OCI-LY7 (cell line): Measurements from ENCODE around the gene CDC40. TPM values are rescaled to one million over a fixed set of nuclear protein-coding genes. Genes with fewer than 3 reads are reported as not detected.
"Not testable (repeated sequence)": the region's sequence is repeated elsewhere in the genome, so short reads cannot be mapped to it uniquely, and the experiment has no call there.

Experiments
- BruUV-seq: library from RNA; stranded (reverse); fragments of 400-500 nt; replicated peaks from 2 replicates; lab custom pipeline; 2021; lab: Mats Ljungman, UMichigan
- CTCF ChIA-PET: fragments of 300-600 bp; sonication (Branson Sonifier 250); formaldehyde crosslinking; loops from one replicate; lab custom pipeline; 2022; ENCODE audit warnings: antibody characterized with exemption; ENCODE audit not compliant: unreplicated experiment; lab: Charles Lee
- POLR2A ChIA-PET: fragments of 300-600 bp; sonication (Branson Sonifier 250); formaldehyde crosslinking; loops from one replicate; lab custom pipeline; 2022; ENCODE audit warnings: antibody characterized with exemption; lab: Charles Lee
- DNase-seq: peaks from one replicate; pipeline ENCODE4 v3.0.0-alpha.2; 2015; ENCODE audit warnings: low spot score
- H2AFZ ChIP-seq: fragments of 200-600 bp; sonication (generic), shearing (Covaris generic); 2 replicates; pipeline ENCODE4 v1.6.1; 2014; ENCODE audit warnings: mild to moderate bottlenecking, antibody characterized with exemption, low read length, moderate library complexity
- H3K27ac ChIP-seq: fragments of 200-600 bp; sonication (generic); 2 replicates; pipeline ENCODE4 v1.5.1; 2014; ENCODE audit warnings: mixed run types, low read depth, mild to moderate bottlenecking, moderate library complexity, low read length, inconsistent platforms; ENCODE audit not compliant: poor library complexity, severe bottlenecking
- H3K36me3 ChIP-seq: fragments of 200-600 bp; sonication (generic); 2 replicates; pipeline ENCODE4 v1.6.1; 2014; ENCODE audit warnings: mild to moderate bottlenecking, antibody characterized with exemption, low read length, moderate library complexity, mixed read lengths; ENCODE audit not compliant: insufficient read depth
- H3K4me1 ChIP-seq: fragments of 200-600 bp; sonication (generic); 2 replicates; pipeline ENCODE4 v1.5.1; 2014; ENCODE audit warnings: mild to moderate bottlenecking, low read length; ENCODE audit not compliant: insufficient read depth, poor library complexity, severe bottlenecking
- H3K4me2 ChIP-seq: fragments of 200-600 bp; sonication (generic); 2 replicates; pipeline ENCODE4 v1.6.1; 2014; ENCODE audit warnings: mild to moderate bottlenecking, low read length
- H3K4me3 ChIP-seq: fragments of 200-600 bp; sonication (generic); 2 replicates; pipeline ENCODE4 v1.5.1; 2014; ENCODE audit warnings: mild to moderate bottlenecking, low read depth, low read length; ENCODE audit not compliant: poor library complexity, severe bottlenecking
- H3K79me2 ChIP-seq: fragments of 200-600 bp; sonication (generic); 2 replicates; pipeline ENCODE4 v1.6.1; 2016; ENCODE audit warnings: low read depth, mild to moderate bottlenecking, low read length, moderate library complexity, mixed read lengths; ENCODE audit not compliant: insufficient read depth
- H3K9me2 ChIP-seq: fragments of 200-600 bp; sonication (generic); 2 replicates; pipeline ENCODE4 v1.6.1; 2016; ENCODE audit warnings: mild to moderate bottlenecking, low read length, mixed read lengths; ENCODE audit not compliant: insufficient read depth
- H3K9me3 ChIP-seq: fragments of 200-600 bp; sonication (generic); 2 replicates; pipeline ENCODE4 v1.6.1; 2014; ENCODE audit warnings: mild to moderate bottlenecking, mixed run types, low read length, mixed read lengths
- H4K20me1 ChIP-seq: fragments of 200-600 bp; sonication (generic); 2 replicates; pipeline ENCODE4 v1.6.1; 2014; ENCODE audit warnings: mild to moderate bottlenecking, antibody characterized with exemption, low read length, moderate library complexity, mixed read lengths; ENCODE audit not compliant: insufficient read depth
- CTCF ChIP-seq: fragments of 200-600 bp; sonication (generic); conservative IDR thresholded peaks from 2 replicates; pipeline ENCODE4 v1.5.1; 2014; ENCODE audit warnings: mild to moderate bottlenecking, antibody characterized with exemption, low read length, moderate library complexity, mixed read lengths
- EZH2phosphoT487 ChIP-seq: fragments of 200-600 bp; sonication (generic); IDR thresholded peaks from 2 replicates; pipeline ENCODE4 v1.6.1; 2018; ENCODE audit warnings: low read depth, borderline replicate concordance, mild to moderate bottlenecking, mixed run types, antibody characterized with exemption, low read length, moderate library complexity, mixed read lengths
- intact Hi-C: fragments of 100-400 bp; cut with micrococcal nuclease; formaldehyde crosslinking; loops from one replicate; pipeline ENCODE4 v1.10.0; 2022; ENCODE audit not compliant: unreplicated experiment
- total RNA-seq, 2 experiments: library from RNA; depleted of rRNA in 1 of 2; stranded (reverse); fragments of >200 nt in 1 of 2; shearing (Covaris generic) in 1 of 2; gene quantifications; 2 replicates each; pipeline ENCODE4 v1.2.3, GENCODE V29; 2014 to 2022

CDC40 gene
- total RNA-seq, 2 experiments from 2014 or later, result 19.2 to 35.5 TPM

GRCh38 chr6:110232450-110232849 is 52.2 kb downstream of the CDC40 start:
- TF ChIP-seq EZH2phosphoT487 (no peak), CTCF (no peak)

GRCh38 chr6:110233770-110234374 is 53.6 kb downstream of the CDC40 start:
- POLR2A ChIA-PET, result interaction anchor here (2.0 kb wide), 1 partner anchor 11 kb away, joined by 7 read pairs; no protein-coding TSS in a partner anchor
- BruUV-seq, result no TSS peak
- intact Hi-C loops, result loop anchor here (2.0 kb wide), 1 partner anchor 53 kb away; the partner anchor contains the start of gene CDC40
- no peaks in the 10 kb centered on the region for H4K20me1 ChIP-seq
- CTCF ChIA-PET, result no interaction called here
- no peak for TF ChIP-seq EZH2phosphoT487
- TF ChIP-seq CTCF, result no peak
- peak; percentile 70 for DNase-seq
- H3K4me1 ChIP-seq, result peaks cover 12% of the 10 kb centered on the region
- no peaks in the 10 kb centered on the region; the same call in 1 of the 2 replicates for H3K9me2 ChIP-seq
- no peak overlapping the region for H3K4me3 ChIP-seq
- peak overlapping the region; percentile 27 for H3K4me2 ChIP-seq
- peaks cover 23% of the 10 kb centered on the region for H3K36me3 ChIP-seq
- no peaks in the 10 kb centered on the region for H3K9me3 ChIP-seq
- H3K79me2 ChIP-seq, result no peaks in the 10 kb centered on the region
- H2AFZ ChIP-seq, result no peak overlapping the region
- no peak overlapping the region for H3K27ac ChIP-seq

More at GRCh38 chr6:110232450-110232849, 52.2 kb downstream of the CDC40 start:
- Histone ChIP-seq H3K27ac (no peak overlapping the region), H3K4me2 (no peak overlapping the region), H2AFZ (no peak overlapping the region), H3K4me3 (no peak overlapping the region), H4K20me1 (no peaks in the 10 kb centered on the region), H3K9me2 (no peaks in the 10 kb centered on the region; the same call in 1 of the 2 replicates), H3K79me2 (no peaks in the 10 kb centered on the region), H3K36me3 (peaks cover 33% of the 10 kb centered on the region), H3K9me3 (no peaks in the 10 kb centered on the region), H3K4me1 (peaks cover 12% of the 10 kb centered on the region)
- BruUV-seq, result no TSS peak
- intact Hi-C loops, result no loop called here
- ChIA-PET POLR2A (interaction anchor here (0.9 to 2.0 kb wide), 2 partner anchors 9 to 103 kb away, joined by 3 to 7 read pairs; no protein-coding TSS in a partner anchor), CTCF (no interaction called here)
- DNase-seq, result no peak

DNA sequence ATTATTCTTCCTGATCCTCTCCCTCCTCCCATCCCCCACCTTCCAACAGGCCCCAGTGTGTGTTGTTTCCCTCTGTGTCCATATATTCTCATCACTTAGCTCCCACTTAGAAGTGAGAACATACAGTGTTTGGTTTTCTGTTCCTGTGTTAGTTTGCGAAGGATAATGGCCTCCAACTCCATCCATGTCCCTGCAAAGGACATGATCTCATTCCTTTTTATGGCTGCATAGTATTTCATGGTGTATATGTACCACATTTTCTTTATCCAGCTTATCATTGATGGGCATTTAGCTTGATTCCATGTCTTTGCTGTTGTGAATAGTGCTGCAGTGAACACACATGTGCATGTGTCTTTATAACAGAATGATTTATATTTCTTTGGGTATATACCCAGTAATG is 55.8 kb downstream of the CDC40 start:
- BruUV-seq, H3K9me3 ChIP-seq, H3K27ac ChIP-seq, DNase-seq, H2AFZ ChIP-seq, CTCF ChIA-PET, H3K9me2 ChIP-seq, H3K4me2 ChIP-seq, H4K20me1 ChIP-seq, H3K4me3 ChIP-seq, H3K79me2 ChIP-seq, intact Hi-C loops: not testable (repeated sequence)
- POLR2A ChIA-PET, result interaction anchor here (1.1 to 1.6 kb wide), 2 partner anchors 30 to 56 kb away, joined by 3 to 6 read pairs; partner anchors contain the start of gene CDC40
- Histone ChIP-seq H3K36me3 (peaks cover 11% of the 10 kb centered on the region; the same call in 1 of the 2 replicates), H3K4me1 (peaks cover 12% of the 10 kb centered on the region)
